Breast epithelium (tissue), 3 donors: ENCODE results near the gene ADAMTS2.

Experiments
- POLR2A ChIP-seq: fragments of 450-650 bp; IDR thresholded peaks from one replicate; pipeline ENCODE4 v1.6.1; 2016; ENCODE audit warnings: antibody characterized with exemption, mild to moderate bottlenecking, moderate library complexity
- POLR2AphosphoS5 ChIP-seq, 3 donors: sonication (generic); formaldehyde crosslinking; IDR thresholded peaks; one replicate each; pipeline ENCODE4 v1.6.1; 2017; ENCODE audit warnings: antibody characterized with exemption in 3 of 3
- TF ChIP-seq, protein P1 (sequence below), 3 donors: fragments of 450-650 bp; IDR thresholded peaks; one replicate each; pipeline ENCODE4 v1.5.1; 2016 to 2017; ENCODE audit warnings: antibody characterized with exemption in 3 of 3, mild to moderate bottlenecking in 3 of 3, moderate library complexity in 3 of 3

GRCh38 chr5:179196405-179197079 lies 148.7 kb downstream of the ADAMTS2 start:
- TF ChIP-seq POLR2A (no peak), POLR2AphosphoS5 (IDR thresholded peaks at IDR 0.05) (no peak)
- TF ChIP-seq, protein P1, sequence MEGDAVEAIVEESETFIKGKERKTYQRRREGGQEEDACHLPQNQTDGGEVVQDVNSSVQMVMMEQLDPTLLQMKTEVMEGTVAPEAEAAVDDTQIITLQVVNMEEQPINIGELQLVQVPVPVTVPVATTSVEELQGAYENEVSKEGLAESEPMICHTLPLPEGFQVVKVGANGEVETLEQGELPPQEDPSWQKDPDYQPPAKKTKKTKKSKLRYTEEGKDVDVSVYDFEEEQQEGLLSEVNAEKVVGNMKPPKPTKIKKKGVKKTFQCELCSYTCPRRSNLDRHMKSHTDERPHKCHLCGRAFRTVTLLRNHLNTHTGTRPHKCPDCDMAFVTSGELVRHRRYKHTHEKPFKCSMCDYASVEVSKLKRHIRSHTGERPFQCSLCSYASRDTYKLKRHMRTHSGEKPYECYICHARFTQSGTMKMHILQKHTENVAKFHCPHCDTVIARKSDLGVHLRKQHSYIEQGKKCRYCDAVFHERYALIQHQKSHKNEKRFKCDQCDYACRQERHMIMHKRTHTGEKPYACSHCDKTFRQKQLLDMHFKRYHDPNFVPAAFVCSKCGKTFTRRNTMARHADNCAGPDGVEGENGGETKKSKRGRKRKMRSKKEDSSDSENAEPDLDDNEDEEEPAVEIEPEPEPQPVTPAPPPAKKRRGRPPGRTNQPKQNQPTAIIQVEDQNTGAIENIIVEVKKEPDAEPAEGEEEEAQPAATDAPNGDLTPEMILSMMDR (IDR thresholded peaks at IDR 0.05), result no peak
